Fibroblast of skin of left quadriceps (primary cell): Measurements from ENCODE around the gene SRP54.
"Not testable (repeated sequence)": the region's sequence is repeated elsewhere in the genome, so short reads cannot be mapped to it uniquely, and the experiment has no call there.

Experiments
- DNase-seq, 2 experiments: peaks; one replicate each; pipeline ENCODE4 v3.0.0-alpha.2; 2013; ENCODE audit warnings: low read depth in 2 of 2

The SRP54 gene

DNA sequence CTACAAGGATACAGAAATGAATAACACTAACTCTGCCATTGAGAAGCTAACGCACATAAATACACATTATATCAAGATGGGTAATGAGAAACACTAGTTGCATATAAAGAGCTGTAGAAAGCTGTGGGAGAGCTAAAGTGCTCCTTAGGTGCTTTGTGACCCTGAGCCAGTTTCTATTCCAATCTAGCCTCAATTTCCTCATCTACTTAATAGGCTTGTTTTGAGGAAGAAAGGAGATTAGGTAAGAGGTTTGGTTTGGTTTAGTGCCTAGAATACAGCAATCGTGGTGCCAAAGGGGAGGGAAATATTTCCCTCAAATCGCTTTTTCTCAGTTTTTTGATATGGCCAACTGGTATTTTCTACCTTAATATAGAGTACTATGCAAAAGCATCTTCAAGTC lies 994 bp downstream of the SRP54 start:
- no peak for DNase-seq

DNA sequence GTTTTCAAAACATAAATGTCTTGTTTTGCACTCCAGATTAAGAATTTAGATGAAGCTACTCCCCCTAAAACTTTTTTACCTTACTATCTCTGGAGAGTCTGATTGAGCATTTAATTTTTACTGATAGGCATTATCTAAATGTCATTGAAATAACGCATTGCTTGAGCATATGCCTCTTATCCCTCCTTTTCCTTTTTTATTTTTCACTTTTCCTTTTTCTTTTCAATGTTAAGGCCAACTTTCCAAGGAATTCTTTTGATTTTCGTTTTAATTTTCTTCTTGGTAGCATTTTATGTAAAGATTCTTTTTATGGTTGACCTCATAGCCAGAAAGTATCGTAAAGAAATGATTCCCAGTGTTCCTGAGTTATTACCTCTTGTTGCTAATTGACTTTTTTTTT lies 2.9 kb downstream of the SRP54 start:
- no peak for DNase-seq

DNA sequence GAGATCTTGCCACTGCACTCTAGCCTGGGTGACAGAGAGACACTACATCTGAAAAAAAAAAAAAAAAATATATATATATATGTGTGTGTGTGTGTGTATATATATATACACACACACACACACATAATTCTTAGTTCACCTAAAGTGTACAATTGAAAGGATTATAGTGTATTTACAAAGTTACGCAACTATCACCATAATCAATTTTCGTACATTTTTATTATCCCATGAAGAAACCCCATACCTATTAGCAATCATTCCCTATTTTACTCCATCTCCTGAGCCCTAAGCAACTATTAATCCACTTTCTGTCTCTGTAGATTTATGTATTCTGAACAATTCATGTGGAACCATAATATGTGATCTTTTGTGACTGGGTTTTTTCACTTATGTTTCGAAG lies 4.4 kb downstream of the SRP54 start:
- no peak for DNase-seq

DNA sequence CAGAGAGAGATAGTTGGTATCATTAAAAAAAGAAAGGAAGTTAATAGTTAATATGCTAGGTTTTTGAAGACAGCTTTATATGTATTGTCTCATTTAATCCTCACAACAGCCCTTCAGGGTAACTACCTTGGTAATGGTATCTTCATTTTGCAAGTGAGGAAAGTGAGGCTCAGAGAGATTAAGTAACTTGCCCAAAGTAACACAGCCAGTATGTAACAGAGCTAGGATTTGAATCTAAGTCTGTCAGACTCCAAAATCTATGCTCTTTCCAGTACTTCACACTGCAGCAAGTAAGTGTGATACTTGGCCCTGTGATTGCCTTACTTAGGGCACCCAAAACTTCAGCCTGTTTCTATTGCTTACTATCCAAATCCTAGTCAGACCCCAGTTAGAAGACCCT lies 7.0 kb downstream of the SRP54 start:
- no peak for DNase-seq

DNA sequence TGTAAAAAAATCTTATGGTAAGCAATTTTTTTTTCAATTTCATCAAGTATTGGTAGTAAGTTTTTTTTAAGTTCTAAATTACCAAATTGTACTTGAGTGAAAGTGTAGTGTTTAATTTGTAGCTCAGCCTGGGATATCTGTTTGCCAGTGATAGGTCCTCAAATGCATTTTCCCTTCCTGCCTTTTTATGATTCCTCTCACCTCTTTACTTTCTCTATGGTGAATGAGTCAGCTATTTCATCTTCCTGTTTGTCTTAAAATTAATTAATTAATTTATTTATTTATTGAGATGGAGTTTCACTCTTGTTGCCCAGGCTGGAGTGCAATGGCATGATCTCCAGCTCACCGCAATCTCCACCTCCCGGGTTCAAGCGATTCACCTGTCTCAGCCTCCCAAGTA lies 10.6 kb downstream of the SRP54 start:
- no peak for DNase-seq

DNA sequence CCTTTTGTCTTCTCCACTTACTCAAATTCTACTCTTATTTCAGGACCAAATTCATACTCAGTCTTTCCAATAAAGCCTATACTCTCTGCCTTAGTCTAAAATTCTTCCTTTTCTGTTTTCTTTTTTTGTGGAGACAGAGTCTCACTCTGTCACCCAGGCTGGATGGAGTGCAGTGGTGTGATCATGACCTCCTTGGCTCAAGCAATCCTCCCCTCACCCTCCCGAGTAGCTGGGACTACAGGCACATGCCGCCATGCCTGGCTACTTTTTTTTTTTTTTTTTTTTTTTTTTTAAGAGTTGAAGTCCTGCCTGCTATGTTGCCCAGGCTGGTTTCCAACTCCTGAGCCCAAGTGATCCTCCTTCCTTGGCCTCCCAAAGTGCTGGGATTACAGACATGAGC lies 11.9 kb downstream of the SRP54 start:
- no peak for DNase-seq

DNA sequence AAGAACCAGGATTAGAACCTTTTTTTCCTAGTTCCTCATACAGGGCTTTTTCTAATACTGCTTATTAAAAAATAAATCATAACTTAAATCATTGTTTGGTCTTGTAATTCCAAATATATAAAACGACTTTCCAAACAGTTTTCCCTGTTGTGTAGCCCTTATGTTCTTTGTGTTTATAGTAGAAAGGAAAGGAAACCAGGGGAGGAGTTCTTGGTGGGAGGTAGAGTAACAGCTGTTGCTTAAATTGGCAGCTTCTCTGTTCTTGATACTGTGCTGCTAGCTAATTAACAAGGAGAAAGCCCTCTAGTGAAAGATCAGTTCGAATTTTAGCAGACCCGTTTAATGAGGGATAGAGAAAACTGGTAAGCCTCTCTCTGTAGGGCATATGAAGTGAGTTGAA lies 15.0 kb downstream of the SRP54 start:
- DNase-seq: no peak

DNA sequence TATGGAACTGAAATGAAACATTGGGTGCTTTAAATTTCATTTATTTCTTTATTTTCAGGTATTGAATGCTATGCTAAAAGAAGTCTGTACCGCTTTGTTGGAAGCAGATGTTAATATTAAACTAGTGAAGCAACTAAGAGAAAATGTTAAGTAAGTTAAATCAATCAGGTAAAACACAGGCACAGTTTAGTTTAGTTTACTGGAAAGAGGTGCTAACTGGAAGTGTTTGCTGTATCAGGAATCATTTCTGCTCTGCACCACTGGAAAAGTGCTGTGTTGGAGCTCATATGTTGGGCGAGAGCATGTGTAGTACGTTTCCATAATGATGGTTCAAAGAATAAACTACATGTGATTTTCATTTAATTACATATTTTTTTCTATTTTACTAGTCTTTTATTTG lies 16.7 kb downstream of the SRP54 start:
- no peak for DNase-seq

DNA sequence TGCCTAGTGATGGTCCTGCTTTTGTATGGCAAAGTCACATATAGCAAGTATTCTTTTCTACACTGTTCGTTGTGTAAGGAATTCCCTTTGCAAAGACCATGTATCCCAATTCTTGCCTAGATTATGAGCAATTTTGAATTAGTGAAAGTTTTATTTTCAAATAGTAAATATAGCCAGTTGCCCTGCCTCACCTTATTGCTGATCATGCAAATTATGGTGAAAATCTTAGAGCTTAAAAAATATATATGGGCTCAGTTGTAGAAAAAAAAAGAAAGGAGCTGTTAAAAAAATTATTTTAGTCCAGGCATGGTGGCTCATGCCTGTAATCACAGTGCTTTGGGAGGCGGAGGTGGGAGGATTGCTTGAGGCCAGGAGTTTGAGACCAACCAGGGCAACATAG lies 18.8 kb downstream of the SRP54 start:
- no peak for DNase-seq

DNA sequence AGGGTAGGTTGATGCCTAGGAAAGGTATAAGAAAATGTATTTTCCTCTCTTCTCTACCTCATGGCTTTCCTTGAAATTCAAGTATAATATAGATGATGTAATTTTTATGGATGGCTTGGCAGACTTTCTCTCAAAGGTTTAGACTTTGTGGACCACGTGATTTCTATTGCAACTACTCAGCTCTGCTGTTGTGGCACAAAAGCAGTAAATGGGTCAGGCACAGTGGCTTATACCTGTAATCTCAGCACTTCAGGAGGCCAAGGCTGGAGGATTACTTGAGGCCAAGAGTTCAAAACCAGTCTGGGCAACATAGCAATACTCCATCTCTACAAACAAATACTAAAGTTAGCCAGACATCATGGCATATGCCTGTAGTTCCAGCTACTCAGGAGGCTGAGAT lies 22.0 kb downstream of the SRP54 start:
- no peak for DNase-seq

DNA sequence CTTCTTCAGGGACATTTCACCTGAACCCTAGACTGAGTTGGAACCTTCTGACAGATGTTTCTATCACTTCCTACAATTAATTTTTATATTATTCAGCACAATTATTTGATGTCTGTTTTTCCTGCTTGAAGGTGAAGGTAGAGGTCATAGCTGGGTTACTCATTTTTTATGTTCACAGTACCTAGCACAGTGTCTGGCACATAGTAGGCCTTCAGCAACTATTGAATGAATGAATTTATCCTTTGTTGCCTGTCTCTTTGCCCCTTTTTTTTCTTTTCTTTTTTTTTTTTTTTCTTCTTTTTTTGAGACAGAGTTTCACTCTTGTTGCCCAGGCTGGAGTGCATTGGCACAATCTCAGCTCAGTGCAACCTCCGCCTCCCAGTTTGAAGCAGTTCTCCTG lies 33.8 kb downstream of the SRP54 start:
- no peak for DNase-seq

DNA sequence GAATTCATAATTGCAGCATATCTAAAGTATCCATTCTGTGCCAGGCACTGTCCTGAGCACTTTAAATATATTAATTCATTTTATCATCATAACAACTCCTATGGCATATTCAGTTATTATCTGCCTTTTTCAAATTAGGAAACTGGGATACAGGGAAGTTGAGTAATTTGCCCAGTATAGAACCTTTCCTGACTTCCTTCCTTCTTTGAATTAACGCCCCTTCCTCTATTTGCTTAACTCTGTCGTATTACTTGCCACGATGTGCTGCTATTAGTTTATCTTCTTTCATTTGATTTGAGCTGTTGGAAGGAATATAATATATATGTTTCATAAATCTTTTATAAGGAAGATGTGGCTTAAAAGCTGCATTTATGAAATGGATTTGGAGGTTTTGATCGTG lies 37.9 kb downstream of the SRP54 start:
- DNase-seq: no peak

DNA sequence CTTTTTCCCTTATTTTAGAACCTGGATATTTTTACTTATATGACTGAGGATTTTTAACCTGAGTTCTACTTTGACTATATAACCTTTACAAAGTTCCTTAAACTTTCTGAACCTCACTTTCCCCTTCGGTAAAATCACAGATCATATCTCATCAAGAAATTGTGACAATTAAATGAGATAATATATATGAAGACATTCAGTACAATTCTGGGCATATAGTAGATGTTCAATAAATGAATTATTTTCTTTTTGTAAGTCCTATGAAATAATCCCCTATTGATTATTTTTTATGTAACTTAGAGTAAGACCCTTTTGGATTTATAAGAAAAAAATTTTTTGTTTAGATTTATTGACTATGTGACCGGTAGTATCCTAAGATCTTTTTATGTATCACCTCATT lies 45.6 kb downstream of the SRP54 start:
- no peak for DNase-seq

DNA sequence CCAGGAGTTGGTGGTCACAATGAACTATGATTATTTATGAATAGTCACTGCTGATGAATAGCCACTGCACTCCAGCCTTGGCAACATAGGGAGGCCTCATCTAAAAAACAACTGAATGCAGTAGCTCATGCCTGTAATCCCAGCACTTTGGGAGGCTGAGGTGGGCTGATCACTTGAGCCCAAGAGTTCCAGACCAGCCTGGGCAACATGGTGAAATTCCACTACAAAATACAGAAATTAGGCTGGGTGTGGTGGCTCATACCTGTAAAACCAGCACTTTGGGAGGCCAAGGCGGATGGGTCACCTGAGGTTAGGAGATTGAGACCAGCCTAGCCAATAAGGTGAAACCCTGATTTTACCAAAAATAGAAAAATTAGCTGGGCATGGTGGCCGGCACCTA lies 49.8 kb downstream of the SRP54 start:
- DNase-seq: no peak

DNA sequence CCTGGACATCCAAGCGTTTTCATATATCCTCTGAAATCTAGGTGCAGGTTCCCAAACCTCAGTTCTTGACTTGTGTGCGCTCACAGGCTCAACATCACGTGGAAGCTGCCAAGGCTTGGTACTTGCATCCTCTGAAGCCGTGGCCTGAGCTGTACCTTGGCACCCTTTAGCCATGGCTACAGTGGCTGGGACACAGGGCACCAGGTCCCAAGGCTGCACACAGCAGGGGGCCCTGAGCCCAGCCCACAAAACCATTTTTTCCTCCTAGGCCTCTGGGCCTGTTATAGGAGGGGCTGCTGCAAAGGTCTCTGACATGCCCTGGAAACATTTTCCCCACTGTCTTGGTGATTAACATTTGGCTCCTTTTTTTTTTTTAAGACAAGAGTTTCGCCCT lies 51.6 kb downstream of the SRP54 start:
- no peak for DNase-seq

DNA sequence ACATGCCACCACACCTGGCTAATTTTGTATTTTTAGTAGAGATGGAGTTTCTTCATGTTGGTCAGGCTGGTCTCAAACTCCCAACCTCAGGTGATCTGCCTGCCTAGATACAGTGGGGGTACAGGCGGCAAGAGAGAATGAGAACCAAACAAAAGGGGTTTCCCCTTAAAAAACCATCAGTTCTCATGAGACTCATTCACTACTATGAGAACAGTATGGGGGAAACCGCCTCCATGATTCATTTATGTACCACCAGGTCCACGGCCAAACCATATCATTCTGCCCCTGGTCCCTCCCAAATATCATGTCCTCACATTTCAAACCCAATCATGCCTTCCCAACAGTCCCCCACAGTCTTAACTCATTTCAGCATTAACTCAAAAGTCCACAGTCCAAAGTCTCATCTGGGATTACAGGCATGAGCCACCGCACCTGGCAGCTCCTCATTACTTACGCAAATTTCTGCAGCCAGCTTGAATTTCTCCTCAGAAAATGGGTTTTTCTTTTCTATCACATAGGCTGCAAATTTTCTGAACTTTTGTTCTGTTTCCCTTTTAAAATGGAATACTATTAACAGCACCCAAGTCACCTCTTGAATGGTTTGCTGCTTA lies 52.3 kb downstream of the SRP54 start:
- DNase-seq: not testable (repeated sequence)

DNA sequence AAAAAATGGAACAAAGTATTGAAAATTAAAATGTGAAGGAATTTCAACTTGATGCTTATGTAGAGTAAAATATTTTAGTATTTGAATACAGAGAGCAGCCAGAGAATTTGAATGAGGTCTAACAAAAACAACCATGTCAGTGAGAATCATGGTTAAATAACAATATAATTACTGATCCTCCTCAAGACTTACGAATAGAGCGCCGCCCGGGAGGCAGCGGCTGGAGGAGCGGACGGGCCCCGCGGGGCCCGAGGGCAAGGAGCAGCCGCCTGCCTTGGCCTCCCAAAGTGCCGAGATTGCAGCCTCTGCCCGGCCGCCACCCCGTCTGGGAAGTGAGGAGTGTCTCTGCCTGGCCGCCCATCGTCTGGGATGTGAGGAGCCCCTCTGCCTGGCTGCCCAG lies 55.5 kb downstream of the SRP54 start:
- DNase-seq: not testable (repeated sequence)

DNA sequence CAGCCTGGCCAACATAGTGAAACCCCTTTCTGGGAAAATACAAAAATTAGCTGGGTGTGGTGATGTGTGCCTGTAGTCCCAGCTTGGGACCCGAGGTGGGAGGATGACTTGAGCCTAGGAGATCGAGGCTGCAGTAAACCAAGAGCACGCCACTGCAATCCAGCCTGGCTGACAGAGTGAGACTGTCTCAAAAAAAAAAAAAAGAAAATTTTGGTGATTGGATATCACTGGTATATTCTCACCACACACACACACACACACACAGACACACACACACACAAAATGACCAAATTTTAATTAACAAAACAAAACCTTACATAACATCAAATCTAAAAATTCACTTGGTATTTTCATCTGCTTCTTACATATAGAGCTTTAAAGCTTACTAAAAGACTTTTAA lies 59.8 kb downstream of the SRP54 start:
- no peak for DNase-seq

DNA sequence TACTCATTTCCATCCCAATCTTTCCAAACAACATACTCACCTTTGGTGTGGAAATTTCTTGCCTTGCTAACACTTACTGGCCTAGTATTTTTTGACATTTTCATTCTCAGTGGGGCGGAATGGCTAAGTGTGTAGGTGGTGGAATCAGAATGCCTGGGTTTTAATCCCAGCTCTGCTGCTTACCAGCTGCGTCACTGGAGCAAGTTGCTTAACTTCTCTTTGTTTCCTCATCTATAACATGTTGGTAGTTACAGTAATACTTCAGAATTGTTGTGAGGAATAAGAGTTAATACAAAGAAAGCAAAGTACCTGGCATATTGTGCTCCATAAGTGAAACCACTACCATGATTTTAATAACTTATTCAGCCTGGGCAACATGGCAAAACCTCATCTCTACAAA lies 60.3 kb downstream of the SRP54 start:
- no peak for DNase-seq

DNA sequence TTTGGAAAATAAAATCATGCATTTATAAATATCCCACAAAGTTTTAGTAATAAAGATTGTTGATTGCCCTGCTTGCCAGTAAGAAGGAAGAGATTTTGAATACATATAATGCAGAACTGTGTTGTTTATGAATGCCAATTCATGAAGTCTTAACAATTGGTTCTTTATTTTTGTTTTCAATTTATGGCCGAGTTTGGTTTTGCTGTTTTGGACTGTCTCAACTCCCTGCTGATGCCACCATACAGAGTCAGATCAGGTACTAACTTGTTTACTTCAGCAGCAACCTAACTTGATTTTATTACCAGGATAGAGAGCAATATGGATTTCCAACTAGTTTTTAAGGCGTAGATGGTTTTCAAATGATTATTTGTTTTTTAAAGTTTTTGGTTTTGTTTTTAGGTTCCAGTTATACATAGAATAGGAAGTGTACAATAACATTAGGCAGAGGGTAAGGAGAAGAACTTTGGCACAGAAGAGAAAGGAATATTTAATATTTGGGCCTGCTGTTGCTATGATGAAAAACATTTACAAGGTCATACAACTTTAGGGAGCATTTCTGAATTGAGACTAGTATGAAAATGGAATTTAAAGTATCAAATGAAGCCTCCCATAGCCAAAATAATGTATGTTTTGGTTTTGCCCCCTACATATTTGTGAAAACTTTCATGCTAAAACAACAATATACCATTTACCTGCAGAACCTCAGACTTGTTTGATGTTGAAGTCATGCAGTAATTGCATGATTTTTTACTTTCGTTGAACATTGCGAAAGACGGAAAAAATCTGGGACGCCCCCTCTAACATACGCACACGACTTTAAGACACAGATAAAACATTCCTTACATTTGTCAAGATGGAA lies 62.4 kb downstream of the SRP54 start:
- peak; percentile 10 to 11 for DNase-seq

DNA sequence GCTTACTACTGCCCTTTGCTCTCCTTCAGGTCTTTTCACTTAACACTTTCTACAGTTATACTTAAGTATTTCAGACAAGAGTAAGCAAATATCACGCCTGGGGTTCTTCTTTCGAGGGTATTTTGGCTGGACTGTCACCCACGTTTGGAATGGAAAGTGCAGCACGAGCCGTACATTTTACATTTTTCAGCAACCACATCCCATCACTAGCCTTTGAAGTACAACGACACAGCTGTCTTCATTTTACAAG lies 62.9 kb downstream of the SRP54 start:
- DNase-seq: no peak

DNA sequence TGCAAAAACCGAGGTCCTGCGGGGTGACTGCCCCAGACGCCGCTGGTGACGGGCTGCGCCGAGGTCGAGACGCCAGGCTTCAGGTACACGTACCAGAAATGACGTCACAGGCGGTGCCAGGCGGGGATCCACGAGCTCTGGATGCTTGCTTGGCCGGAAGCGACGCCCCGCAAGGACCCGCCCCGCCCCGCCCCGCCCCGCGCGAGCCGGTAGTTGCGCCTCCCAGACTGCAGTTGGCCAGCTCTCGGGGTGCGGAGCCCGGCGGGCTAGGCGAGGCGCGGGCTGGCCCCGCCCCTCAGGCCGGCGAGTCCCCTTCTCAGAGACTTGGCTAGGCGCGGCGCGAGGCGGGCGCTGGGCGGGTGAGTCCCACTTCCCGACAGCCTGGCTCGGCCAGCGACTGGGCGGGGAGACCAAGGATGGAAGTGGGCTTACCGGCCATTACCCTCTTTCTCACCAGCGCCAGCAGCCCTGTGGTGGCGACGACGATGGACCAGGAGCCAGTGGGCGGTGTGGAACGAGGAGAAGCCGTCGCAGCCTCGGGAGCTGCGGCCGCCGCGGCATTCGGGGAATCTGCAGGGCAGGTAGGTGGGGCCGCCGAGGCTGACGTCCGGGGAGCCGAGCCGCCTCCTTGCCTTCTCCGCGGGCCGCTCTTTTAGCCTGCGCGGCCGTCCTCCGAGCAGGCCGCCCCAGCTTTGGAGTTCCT lies 63.4 kb downstream of the SRP54 start, which contains the start of gene FAM177A1:
Gene FAM177A1 (plus strand): TSS at position 225 of the 703 bp plus-strand sequence. CDS start 192 bp downstream, at position 417.
- DNase-seq: peak; percentile 89 to 90
